22Rv1 (cell line): Measurements from ENCODE around the gene SPTBN1.

ENCODE experiments used
- H3K27ac ChIP-seq: fragments of 450-650 bp; 2 replicates; pipeline ENCODE4 v1.5.1; 2017
- ZFX ChIP-seq: fragments of 450-650 bp; IDR thresholded peaks from 2 replicates; pipeline ENCODE4 v1.6.1; 2017; ENCODE audit warnings: antibody characterized with exemption, borderline replicate concordance
- TF ChIP-seq, protein P1 (sequence below): fragments of 450-650 bp; IDR thresholded peaks from 2 replicates; pipeline ENCODE4 v1.5.1; 2017; ENCODE audit warnings: mild to moderate bottlenecking

Gene SPTBN1

DNA sequence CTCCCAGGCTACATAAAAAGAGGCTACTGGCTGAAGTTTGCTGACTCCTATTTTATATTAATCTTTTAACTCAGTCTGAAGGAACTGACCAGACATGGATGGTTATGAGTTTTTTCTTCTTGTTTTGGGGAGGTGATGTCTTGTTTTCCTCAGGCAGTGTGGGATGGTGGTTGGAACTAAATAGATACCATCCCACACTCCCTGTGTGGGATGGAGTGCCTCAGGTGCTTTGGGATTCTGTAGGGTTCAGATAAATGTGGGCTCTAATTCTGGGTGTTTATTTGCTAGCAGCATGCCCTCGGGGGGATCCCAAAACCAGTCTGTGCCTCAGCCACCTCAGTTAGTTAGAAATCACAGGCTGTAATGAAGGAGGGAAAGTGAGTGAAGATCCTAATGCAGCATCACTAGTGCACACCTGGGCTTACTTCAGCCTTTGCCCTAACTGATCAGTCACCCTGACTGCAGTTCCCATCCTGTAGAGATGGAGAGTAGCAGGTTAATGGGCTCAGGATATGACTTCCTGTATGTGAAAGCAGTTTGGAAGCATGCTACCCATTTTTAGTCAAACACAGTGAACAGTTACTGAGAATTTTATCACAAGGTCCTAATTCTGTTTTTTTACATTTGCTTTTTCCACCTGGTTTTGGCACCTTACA lies 132.2 kb downstream of the SPTBN1 start:
- no peak overlapping the region for H3K27ac ChIP-seq
- TF ChIP-seq ZFX: no peak
- TF ChIP-seq, protein P1, sequence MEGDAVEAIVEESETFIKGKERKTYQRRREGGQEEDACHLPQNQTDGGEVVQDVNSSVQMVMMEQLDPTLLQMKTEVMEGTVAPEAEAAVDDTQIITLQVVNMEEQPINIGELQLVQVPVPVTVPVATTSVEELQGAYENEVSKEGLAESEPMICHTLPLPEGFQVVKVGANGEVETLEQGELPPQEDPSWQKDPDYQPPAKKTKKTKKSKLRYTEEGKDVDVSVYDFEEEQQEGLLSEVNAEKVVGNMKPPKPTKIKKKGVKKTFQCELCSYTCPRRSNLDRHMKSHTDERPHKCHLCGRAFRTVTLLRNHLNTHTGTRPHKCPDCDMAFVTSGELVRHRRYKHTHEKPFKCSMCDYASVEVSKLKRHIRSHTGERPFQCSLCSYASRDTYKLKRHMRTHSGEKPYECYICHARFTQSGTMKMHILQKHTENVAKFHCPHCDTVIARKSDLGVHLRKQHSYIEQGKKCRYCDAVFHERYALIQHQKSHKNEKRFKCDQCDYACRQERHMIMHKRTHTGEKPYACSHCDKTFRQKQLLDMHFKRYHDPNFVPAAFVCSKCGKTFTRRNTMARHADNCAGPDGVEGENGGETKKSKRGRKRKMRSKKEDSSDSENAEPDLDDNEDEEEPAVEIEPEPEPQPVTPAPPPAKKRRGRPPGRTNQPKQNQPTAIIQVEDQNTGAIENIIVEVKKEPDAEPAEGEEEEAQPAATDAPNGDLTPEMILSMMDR: no peak

DNA sequence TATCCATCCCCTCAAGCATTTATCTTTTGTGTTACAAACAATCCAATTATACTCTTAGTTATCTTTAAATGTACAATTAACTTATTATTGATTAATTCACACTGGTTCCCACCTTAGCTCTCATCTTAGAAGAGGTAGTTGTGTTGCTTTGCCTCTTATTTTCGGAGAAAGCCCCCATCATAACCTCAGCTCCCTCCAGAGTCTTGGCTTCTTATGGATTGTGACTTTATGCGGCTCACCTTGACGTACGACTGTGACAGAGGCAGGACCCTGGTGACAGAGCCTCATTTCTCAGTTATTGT lies 132.9 kb downstream of the SPTBN1 start:
- no peak for TF ChIP-seq ZFX
- TF ChIP-seq, protein P1: no peak
- H3K27ac ChIP-seq: no peak overlapping the region

DNA sequence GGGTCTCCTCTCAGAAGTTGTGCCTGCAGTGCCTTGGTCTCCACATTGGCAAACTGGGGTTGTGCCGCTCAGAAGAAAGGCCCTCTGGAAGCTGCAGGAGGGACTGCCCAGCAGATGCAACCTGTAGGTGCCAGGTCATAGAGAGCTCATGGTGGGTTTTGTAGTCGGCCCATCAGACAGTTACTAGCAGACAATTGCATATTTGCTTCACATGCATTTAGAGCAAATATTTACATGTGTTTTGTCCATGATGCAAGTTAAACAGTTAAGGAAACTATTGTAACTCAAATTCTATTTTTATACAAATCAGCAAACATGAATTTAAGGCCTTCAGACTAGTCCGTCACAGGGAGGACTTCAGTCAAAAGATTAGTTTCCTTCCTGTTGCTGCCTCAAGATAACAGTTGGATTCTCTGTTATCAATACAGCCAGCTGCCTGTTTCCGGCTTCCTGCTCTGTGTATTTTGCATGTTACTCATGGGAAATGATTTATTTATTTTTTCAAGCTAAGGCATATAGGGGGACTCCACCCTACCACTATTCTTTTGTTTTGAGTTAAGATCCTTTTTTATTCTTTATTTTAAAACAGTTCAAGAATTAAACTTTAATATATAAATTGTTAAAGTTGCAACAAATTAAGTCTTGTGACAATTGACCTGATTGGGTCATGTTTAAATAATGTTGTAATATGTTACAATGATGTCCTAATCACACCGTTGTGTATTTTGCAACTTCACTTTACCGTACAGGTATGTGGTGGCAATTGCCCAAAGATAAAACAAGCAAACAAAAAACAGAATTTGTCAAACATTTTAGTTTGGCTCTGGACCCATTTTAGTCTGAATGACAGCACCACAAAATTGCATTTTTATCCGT lies 133.5 kb downstream of the SPTBN1 start:
- TF ChIP-seq, protein P1: no peak
- no peak for TF ChIP-seq ZFX
- no peak overlapping the region for H3K27ac ChIP-seq

DNA sequence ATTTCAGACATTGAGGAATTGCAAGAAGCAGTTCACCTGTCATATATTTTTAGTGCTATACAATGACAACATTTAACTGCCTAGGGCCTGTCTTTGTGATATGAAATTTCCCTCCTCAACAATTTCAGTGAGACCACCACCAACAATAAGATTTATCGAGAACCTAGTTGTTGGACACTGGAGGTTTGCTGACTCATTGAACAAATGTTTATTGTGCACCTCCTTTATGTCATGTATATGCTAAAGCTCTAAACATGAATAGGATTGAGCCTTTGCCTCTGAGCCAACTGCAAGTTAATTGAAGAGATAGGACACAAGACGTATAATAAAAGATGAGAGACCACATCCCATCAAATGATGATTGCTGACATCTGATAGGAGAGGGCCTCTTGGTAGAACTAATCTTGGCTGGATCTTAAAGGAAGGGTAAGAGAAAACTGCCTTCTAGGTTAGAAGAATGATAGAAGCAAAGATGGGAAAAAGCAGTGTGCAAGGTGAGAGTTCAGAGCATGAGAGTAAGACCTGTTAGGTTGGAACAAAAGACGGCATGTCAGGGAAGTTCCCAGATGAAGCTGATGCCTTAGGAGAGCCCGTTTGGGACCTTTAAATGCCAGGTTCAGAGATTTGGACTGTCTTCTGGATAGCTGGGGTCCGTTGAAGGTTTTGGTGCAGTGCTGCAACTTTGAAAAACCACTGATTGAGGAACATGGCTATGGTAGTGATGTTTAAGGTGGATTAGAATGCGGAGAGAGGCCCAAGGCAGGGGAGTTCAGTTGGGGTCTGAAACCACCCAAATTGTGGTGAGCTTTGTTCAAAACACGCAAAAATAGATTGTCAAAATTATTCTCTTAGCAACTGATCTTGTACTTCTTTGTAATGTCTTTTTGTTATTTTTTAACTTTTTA lies 134.3 kb downstream of the SPTBN1 start:
- H3K27ac ChIP-seq: no peak overlapping the region
- no peak for TF ChIP-seq ZFX
- TF ChIP-seq, protein P1: no peak

DNA sequence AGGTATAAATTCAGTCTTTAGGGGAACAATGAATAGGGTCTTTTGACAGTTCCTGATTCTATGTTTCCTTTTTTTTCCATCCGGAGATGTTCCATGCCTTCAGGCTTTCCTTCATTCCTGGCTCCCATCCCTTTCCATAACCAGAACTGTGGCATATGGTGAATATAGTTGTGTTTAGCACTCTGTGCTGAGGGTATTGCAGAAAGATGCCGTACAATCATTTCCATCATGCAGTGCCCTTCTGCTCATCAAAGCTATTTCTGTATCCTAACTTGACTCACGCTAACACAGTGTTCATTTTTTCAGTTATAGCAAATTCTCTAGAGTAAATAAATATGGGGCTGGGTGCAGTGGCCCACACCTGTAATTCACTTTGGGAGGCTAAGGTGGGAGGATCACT lies 135.4 kb downstream of the SPTBN1 start:
- no peak for TF ChIP-seq ZFX
- TF ChIP-seq, protein P1: no peak
- H3K27ac ChIP-seq: no peak overlapping the region

DNA sequence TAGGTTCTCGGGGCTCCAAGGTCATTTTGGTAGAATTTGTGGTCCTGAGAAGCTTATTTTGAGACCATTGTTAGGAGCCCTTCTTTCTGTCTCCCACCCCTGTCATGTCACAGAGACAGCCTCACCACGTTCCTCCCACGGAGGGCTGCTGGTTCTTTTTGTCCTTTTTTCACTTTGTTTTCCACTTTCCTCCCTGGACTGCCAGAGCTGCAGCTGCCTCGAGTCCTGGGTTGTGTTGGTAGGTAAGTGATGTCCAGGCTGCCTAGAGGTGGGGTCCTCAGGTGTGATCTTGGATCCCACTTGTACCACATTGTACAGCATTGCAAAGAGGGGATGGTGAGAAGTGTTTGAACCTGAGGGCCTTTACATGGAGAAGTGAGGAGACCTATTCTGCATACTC lies 137.1 kb downstream of the SPTBN1 start:
- TF ChIP-seq, protein P1: no peak
- TF ChIP-seq ZFX: no peak
- no peak overlapping the region for H3K27ac ChIP-seq

DNA sequence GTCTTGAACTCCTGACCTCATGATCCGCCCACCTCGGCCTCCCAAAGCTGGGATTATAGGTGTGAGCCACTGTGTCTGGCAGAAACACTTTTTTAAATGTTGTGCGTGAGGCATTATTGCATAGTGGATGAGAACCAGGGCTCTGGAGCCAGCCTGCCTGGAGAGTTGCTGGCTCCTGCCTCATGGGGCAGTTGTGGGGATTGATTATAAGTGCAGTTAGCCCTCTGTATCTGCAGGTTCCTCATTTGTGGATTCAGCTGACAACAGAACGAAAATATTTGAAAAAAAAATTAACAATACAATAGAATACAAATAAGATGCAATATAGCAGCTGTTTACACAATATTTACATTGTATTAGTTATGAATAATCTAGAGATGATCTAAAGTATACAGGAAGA lies 137.9 kb downstream of the SPTBN1 start:
- no peak for TF ChIP-seq ZFX
- TF ChIP-seq, protein P1: no peak
- no peak overlapping the region for H3K27ac ChIP-seq
